ENCODE results near the gene CEL. TPM values are rescaled to one million over a fixed set of nuclear protein-coding genes. Genes with fewer than 3 reads are reported as not detected.

CEL gene
- total and polyA plus RNA-seq, 2 donors (not counting 1 experiment from before 2014, with no cell fraction given): 0.12 to 0.33 TPM

DNA sequence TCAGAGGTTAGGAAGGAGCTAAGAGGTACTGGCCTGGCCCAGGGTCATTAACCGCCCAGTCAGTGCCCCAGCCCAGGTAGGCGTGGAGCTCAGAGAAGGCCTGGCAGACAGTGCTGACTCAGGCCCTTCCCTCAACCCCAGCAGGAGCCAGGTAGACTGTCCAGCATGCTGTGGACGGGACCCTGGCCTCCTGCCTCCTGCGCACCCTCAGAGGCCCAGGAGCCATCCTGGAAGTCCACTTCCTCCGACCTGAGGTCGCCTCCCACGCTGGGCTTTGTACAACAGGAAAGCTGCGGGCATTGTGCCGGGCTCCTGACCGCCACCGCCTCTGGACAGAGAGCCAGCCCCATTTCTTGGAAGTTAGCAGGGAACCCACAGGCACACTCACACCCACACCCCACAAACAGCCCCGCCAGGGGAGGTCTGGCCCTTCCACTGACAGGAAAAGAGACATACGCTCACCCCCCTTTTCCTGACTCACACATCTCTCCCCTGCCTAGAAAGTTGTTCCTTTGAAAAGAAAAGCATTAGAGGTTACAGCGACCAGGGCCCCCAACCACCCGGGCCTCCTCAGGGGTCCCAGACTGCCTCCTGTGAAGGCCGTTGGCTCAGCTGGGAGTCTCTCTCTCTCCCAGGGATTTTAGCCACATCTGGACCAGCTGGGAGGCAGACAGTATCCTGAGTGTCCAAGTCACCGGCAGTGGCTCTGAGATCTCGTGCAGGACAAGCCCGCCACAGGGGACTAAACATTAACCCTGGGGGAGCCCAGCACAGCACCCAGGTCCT lies 51.6 kb downstream of the CEL start:
- H4K20me1 ChIP-seq (ENCODE audit: control insufficient read depth, extremely low read depth, insufficient read depth, low read length): no peaks in the 10 kb centered on the region
- H3K9ac ChIP-seq (ENCODE audit: insufficient read depth, low read length): no peak overlapping the region
- H3K79me2 ChIP-seq (ENCODE audit: control insufficient read depth, insufficient read depth, low read length): no peaks in the 10 kb centered on the region
- H3K4me1 ChIP-seq (ENCODE audit: control insufficient read depth, extremely low read depth, insufficient read depth, low read length): peaks cover 9% of the 10 kb centered on the region
- H3K27me3 ChIP-seq (ENCODE audit: control insufficient read depth, insufficient read depth, low read length): no peaks in the 10 kb centered on the region
- TF ChIP-seq EZH2 (IDR thresholded peaks at IDR 0.05; ENCODE audit: low read length, missing control alignments): no peak
- H3K4me3 ChIP-seq (replicated peaks in 1 of 4; ENCODE audit: control extremely low read depth in 1 of 4, insufficient read depth in 1 of 4, low read depth in 3 of 4, low read length in 4 of 4): no peak overlapping the region
- no peak overlapping the region for H2AFZ ChIP-seq (ENCODE audit: low read length)
- no peak overlapping the region for H3K4me2 ChIP-seq (ENCODE audit: extremely low read depth, insufficient read depth, low read length)
- peak in 1 of 2 donors; percentile 89 for DNase-seq (ENCODE audit: low read depth in 2 of 2)
- no peak overlapping the region for H3K27ac ChIP-seq (ENCODE audit: insufficient read depth, low read length)
- H3K9me3 ChIP-seq (ENCODE audit: control insufficient read depth, insufficient read depth, low read depth, low read length): no peaks in the 10 kb centered on the region
- H3K36me3 ChIP-seq (ENCODE audit: control insufficient read depth, insufficient read depth, low read length): peaks cover 2% of the 10 kb centered on the region

DNA sequence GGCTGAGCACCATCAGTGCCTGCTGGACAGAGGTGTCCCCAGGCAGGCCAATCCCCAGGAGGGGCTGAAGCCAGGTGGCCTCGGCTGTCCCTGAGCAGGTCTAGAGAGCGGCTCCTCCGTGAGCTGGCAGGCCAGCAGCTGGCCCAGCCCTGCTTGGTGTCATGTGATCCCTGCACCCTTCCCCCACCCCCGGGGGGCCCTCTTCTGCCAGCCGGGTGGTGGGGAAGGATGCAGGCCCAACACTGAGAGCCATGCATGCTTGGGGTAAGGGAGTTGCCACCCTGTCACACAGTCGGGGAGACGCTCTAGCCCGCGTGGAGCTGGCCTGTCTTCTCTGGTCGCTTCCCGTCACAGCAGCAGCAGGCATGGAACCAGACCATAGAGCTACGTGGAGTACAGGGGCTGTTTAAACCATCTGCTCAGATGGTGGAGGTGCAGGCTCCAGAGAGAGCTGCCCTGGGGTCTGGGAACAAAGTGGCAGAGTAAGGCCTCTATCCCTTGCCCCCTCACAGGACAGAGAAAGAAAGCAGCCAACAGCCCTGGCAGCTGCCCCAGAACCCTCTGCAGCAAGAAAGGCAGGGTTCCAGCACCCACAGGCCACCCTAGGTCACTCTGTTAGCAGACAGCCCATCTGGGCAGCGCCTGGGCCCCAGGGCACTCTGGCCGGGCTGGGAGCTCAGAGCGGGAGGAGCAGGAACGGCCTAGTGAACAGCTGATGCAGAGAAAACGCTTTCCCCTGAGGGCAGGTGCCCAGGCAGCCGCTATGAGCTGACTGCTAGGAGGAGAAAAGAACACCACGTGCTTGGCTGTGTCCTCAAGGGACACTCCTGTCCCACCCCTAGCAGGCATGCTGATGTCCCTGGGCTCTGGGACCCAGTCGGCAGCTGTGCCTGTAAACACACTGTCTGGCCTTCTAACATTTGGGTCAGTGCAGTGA lies 52.4 kb downstream of the CEL start:
- no peaks in the 10 kb centered on the region for H3K27me3 ChIP-seq (ENCODE audit: control insufficient read depth, insufficient read depth, low read length)
- TF ChIP-seq EZH2 (IDR thresholded peaks at IDR 0.05; ENCODE audit: low read length, missing control alignments): no peak
- TF ChIP-seq, protein P1, sequence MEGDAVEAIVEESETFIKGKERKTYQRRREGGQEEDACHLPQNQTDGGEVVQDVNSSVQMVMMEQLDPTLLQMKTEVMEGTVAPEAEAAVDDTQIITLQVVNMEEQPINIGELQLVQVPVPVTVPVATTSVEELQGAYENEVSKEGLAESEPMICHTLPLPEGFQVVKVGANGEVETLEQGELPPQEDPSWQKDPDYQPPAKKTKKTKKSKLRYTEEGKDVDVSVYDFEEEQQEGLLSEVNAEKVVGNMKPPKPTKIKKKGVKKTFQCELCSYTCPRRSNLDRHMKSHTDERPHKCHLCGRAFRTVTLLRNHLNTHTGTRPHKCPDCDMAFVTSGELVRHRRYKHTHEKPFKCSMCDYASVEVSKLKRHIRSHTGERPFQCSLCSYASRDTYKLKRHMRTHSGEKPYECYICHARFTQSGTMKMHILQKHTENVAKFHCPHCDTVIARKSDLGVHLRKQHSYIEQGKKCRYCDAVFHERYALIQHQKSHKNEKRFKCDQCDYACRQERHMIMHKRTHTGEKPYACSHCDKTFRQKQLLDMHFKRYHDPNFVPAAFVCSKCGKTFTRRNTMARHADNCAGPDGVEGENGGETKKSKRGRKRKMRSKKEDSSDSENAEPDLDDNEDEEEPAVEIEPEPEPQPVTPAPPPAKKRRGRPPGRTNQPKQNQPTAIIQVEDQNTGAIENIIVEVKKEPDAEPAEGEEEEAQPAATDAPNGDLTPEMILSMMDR (conservative IDR thresholded peaks at IDR 0.05 in 1 of 2, IDR thresholded peaks at IDR 0.05 in 1 of 2; ENCODE audit: low read depth in 1 of 2, low read length in 2 of 2): no peak
- no peak overlapping the region for H3K4me2 ChIP-seq (ENCODE audit: extremely low read depth, insufficient read depth, low read length)
- H3K36me3 ChIP-seq (ENCODE audit: control insufficient read depth, insufficient read depth, low read length): peaks cover 2% of the 10 kb centered on the region
- peaks cover 4% of the 10 kb centered on the region for H3K79me2 ChIP-seq (ENCODE audit: control insufficient read depth, insufficient read depth, low read length)
- peak; percentile 27 to 47 for DNase-seq (ENCODE audit: low read depth in 2 of 2)
- no peaks in the 10 kb centered on the region for H3K9me3 ChIP-seq (ENCODE audit: control insufficient read depth, insufficient read depth, low read depth, low read length)
- H3K4me3 ChIP-seq (replicated peaks in 1 of 4; ENCODE audit: control extremely low read depth in 1 of 4, insufficient read depth in 1 of 4, low read depth in 3 of 4, low read length in 4 of 4): no peak overlapping the region
- H3K4me1 ChIP-seq (ENCODE audit: control insufficient read depth, extremely low read depth, insufficient read depth, low read length): peaks cover 9% of the 10 kb centered on the region
- no peaks in the 10 kb centered on the region for H4K20me1 ChIP-seq (ENCODE audit: control insufficient read depth, extremely low read depth, insufficient read depth, low read length)
- H3K27ac ChIP-seq (ENCODE audit: insufficient read depth, low read length): no peak overlapping the region
- H2AFZ ChIP-seq (ENCODE audit: low read length): no peak overlapping the region
- no peak overlapping the region for H3K9ac ChIP-seq (ENCODE audit: insufficient read depth, low read length)

DNA sequence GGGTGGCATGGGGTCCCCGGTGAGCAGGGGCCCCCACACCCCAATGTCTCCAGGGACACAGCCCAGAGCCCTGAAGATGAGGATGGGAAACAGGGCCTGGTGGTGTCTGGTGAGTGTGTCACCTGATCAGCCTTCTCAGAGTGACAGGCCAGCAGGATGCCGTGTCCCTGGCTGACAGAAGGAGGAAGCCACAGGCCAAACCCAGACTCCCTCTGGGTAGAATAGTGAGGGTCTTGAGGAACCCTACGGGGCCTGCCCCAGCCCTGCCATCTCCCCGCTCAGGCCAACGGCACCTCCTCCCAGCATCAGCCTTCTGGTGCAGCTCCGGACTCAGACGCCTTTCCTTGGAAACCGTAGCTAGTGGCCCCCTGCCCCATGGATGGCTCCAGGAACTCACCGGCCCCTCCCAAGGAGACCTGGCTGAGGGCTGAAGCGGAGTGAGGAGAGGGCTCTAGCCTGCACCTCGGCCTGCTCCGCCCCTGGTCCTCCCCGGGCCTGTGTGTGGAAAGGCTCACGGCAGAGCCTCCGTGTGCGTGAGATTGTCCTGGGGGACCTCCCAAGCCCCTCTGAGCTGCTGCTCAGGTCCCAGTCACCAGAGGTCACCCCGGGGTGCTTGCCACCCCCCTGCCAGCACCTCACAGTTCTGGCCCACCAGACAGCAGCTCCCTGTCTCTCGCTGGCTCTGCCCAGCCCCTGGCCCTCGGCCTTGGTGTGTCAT lies 53.3 kb downstream of the CEL start:
- Histone ChIP-seq H3K36me3 (ENCODE audit: control insufficient read depth, insufficient read depth, low read length) (no peaks in the 10 kb centered on the region), H3K4me1 (ENCODE audit: control insufficient read depth, extremely low read depth, insufficient read depth, low read length) (peaks cover 13% of the 10 kb centered on the region), H2AFZ (ENCODE audit: low read length) (no peak overlapping the region), H3K27ac (ENCODE audit: insufficient read depth, low read length) (no peak overlapping the region), H3K9me3 (ENCODE audit: control insufficient read depth, insufficient read depth, low read depth, low read length) (no peaks in the 10 kb centered on the region), H3K4me2 (ENCODE audit: extremely low read depth, insufficient read depth, low read length) (no peak overlapping the region), H3K4me3 (replicated peaks in 1 of 4; ENCODE audit: control extremely low read depth in 1 of 4, insufficient read depth in 1 of 4, low read depth in 3 of 4, low read length in 4 of 4) (no peak overlapping the region), H3K9ac (ENCODE audit: insufficient read depth, low read length) (no peak overlapping the region), H4K20me1 (ENCODE audit: control insufficient read depth, extremely low read depth, insufficient read depth, low read length) (no peaks in the 10 kb centered on the region), H3K27me3 (ENCODE audit: control insufficient read depth, insufficient read depth, low read length) (no peaks in the 10 kb centered on the region), H3K79me2 (ENCODE audit: control insufficient read depth, insufficient read depth, low read length) (peaks cover 8% of the 10 kb centered on the region)
- DNase-seq (ENCODE audit: low read depth in 2 of 2): no peak
- TF ChIP-seq, protein P1 (conservative IDR thresholded peaks at IDR 0.05 in 1 of 2, IDR thresholded peaks at IDR 0.05 in 1 of 2; ENCODE audit: low read depth in 1 of 2, low read length in 2 of 2): no peak
- no peak for TF ChIP-seq EZH2 (IDR thresholded peaks at IDR 0.05; ENCODE audit: low read length, missing control alignments)

Data from fibroblast of lung (primary cell).